Right atrium auricular region (tissue), 2 donors: ENCODE data around the gene ARL5A. TPM values are rescaled to one million over a fixed set of nuclear protein-coding genes. Genes with fewer than 3 reads are reported as not detected.

Experiments used
- DNase-seq: peaks from one replicate; pipeline ENCODE4 v3.0.0-alpha.2; 2019; ENCODE audit warnings: low spot score
- H3K27ac ChIP-seq, 2 donors: fragments of 200-600 bp; sonication (generic); 1 replicate in 1 of 2; 2 replicates in 1 of 2; pipeline ENCODE4 v1.5.1; 2016 to 2019
- H3K27me3 ChIP-seq, 2 donors: fragments of 200-600 bp; sonication (generic); one replicate each; pipeline versions ENCODE4 v1.5.1 to v1.6.0; 2017 to 2019
- H3K36me3 ChIP-seq: fragments of 200-600 bp; sonication (generic); one replicate; pipeline ENCODE4 v1.5.1; 2016
- H3K4me1 ChIP-seq, 2 donors: fragments of 200-600 bp; sonication (generic); one replicate each; pipeline versions ENCODE4 v1.5.1 to v1.6.0; 2017 to 2019
- H3K4me3 ChIP-seq, 2 donors: fragments of 200-600 bp; sonication (generic); 1 replicate in 1 of 2; 2 replicates in 1 of 2; pipeline ENCODE4 v1.5.1; 2017 to 2019; ENCODE audit warnings: mild to moderate bottlenecking in 1 of 2, moderate library complexity in 1 of 2
- H3K9me3 ChIP-seq, 2 donors: fragments of 200-600 bp; sonication (generic); one replicate each; pipeline ENCODE4 v1.5.1; 2019
- total RNA-seq, 2 donors: library from RNA; depleted of rRNA; stranded (reverse); fragments of >200 nt; gene quantifications; one replicate each; pipeline ENCODE4 v1.1.0, GENCODE V29; 2016
- TF ChIP-seq, protein P1 (sequence below), 2 donors: fragments of 200-600 bp; sonication (generic); IDR thresholded peaks; one replicate each; pipeline ENCODE4 v1.5.1; 2019; ENCODE audit warnings: antibody characterized with exemption in 2 of 2

Gene ARL5A
- total RNA-seq, 2 donors from 2014 or later, result 69.3 to 82.1 TPM

DNA sequence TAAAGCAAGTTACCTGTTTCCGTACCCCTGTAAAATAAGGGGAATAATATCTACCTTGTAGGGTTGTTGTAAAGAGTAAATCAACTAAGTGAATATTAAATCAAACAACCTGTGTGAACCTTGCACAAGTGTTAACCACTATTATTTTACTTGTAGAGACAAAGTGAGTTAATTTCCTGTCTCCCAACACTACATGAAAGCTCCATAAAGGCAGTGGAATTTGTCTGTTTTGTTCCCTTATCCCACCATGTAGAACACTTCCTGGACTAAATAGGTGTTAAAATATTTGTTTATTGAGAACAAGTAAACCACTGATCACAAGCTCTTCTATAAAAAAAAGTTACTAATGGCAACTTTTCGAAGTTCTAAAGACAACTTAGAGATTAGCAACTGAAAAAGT lies 3.3 kb downstream of the ARL5A start:
- no peak overlapping the region for H3K4me3 ChIP-seq
- no peaks in the 10 kb centered on the region for H3K36me3 ChIP-seq
- no peak for DNase-seq
- TF ChIP-seq, protein P1, sequence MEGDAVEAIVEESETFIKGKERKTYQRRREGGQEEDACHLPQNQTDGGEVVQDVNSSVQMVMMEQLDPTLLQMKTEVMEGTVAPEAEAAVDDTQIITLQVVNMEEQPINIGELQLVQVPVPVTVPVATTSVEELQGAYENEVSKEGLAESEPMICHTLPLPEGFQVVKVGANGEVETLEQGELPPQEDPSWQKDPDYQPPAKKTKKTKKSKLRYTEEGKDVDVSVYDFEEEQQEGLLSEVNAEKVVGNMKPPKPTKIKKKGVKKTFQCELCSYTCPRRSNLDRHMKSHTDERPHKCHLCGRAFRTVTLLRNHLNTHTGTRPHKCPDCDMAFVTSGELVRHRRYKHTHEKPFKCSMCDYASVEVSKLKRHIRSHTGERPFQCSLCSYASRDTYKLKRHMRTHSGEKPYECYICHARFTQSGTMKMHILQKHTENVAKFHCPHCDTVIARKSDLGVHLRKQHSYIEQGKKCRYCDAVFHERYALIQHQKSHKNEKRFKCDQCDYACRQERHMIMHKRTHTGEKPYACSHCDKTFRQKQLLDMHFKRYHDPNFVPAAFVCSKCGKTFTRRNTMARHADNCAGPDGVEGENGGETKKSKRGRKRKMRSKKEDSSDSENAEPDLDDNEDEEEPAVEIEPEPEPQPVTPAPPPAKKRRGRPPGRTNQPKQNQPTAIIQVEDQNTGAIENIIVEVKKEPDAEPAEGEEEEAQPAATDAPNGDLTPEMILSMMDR (IDR thresholded peaks at IDR 0.05), result no peak
- peaks cover 0 to 70% of the 10 kb centered on the region in 2 donors for H3K4me1 ChIP-seq
- no peaks in the 10 kb centered on the region for H3K27me3 ChIP-seq
- no peaks in the 10 kb centered on the region for H3K9me3 ChIP-seq
- peak overlapping the region; percentile 24 to 92 for H3K27ac ChIP-seq

DNA sequence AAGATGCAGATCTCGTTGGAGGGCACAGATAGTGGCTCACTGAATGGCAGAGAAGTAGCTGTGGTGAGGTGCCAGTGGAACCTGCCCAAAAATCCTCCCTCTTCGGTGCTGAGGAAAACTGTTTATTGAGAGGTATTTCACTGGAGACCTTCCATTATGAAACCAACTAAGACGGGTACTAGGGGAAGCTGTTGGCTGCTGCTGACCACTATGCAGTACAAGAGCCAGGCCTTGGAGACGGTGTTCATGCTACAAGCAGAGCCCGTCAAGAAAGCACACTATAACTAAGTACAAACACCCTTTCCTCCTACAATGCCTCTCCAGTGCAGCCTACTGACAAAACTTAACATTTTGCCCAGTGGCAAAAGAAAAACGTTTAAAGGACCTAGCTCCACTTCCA lies 4.6 kb downstream of the ARL5A start:
- Histone ChIP-seq H3K4me1 (peaks cover 0 to 67% of the 10 kb centered on the region in 2 donors), H3K27me3 (no peaks in the 10 kb centered on the region), H3K4me3 (no peak overlapping the region), H3K9me3 (no peaks in the 10 kb centered on the region), H3K36me3 (no peaks in the 10 kb centered on the region), H3K27ac (peak overlapping the region; percentile 15 to 35)
- no peak for DNase-seq
- TF ChIP-seq, protein P1 (IDR thresholded peaks at IDR 0.05), result no peak

- TF ChIP-seq, protein P1 (IDR thresholded peaks at IDR 0.05), result no peak
- H3K27me3 ChIP-seq, result no peaks in the 10 kb centered on the region
- H3K36me3 ChIP-seq, result peaks cover 7% of the 10 kb centered on the region
- H3K4me1 ChIP-seq, result peaks cover 0 to 58% of the 10 kb centered on the region in 2 donors
- H3K9me3 ChIP-seq, result no peaks in the 10 kb centered on the region
- H3K4me3 ChIP-seq, result no peak overlapping the region
- DNase-seq, result no peak
- no peak overlapping the region for H3K27ac ChIP-seq
These were observed 8.3 kb downstream of the ARL5A start for GRCh38 chr2:151819920-151820319.

DNA sequence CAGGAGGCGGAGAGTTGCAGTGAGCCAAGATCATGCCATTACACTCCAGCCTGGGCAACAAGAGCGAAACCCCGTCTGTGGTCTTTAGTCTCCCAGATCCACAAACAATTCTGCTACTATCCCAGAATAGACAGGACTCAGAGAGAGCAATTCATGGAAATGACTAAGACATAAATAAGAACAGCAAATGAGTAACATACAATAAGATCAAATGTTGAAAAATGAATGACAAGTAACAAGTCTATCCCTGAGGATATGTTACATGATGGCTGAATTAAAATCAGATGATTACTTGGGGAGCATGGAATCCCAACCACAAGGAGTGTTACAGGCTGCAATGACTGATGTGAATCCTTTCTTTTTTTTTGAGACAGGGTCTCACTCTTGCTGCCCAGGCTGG lies 10.3 kb downstream of the ARL5A start:
- Histone ChIP-seq H3K27ac (no peak overlapping the region), H3K27me3 (no peaks in the 10 kb centered on the region), H3K4me1 (peaks cover 0 to 39% of the 10 kb centered on the region in 2 donors), H3K9me3 (no peaks in the 10 kb centered on the region), H3K36me3 (peaks cover 23% of the 10 kb centered on the region), H3K4me3 (no peak overlapping the region)
- TF ChIP-seq, protein P1 (IDR thresholded peaks at IDR 0.05), result no peak
- DNase-seq, result no peak

DNA sequence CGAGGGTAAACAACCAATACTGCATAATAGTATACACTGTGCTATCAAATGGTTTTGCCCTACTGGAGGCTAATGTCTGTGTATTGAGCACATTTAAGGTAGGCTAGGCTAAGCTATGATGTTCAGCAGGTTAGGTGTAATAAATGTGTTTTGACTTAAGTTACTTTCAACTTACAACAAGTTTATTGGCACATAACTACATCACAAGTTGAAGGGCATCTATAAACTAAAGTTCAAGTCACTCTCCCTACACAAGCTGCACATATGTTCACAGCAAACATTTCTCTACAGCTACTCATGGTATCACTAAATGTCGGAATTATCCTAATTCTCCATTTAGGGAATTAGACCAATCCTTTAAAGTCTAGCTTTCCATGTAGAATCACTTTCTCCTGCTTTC lies 11.4 kb downstream of the ARL5A start:
- H3K36me3 ChIP-seq, result peaks cover 31% of the 10 kb centered on the region
- peaks cover 0 to 32% of the 10 kb centered on the region in 2 donors for H3K4me1 ChIP-seq
- H3K4me3 ChIP-seq, result no peak overlapping the region
- no peaks in the 10 kb centered on the region for H3K9me3 ChIP-seq
- H3K27ac ChIP-seq, result no peak overlapping the region
- TF ChIP-seq, protein P1 (IDR thresholded peaks at IDR 0.05), result no peak
- no peak for DNase-seq
- H3K27me3 ChIP-seq, result no peaks in the 10 kb centered on the region

DNA sequence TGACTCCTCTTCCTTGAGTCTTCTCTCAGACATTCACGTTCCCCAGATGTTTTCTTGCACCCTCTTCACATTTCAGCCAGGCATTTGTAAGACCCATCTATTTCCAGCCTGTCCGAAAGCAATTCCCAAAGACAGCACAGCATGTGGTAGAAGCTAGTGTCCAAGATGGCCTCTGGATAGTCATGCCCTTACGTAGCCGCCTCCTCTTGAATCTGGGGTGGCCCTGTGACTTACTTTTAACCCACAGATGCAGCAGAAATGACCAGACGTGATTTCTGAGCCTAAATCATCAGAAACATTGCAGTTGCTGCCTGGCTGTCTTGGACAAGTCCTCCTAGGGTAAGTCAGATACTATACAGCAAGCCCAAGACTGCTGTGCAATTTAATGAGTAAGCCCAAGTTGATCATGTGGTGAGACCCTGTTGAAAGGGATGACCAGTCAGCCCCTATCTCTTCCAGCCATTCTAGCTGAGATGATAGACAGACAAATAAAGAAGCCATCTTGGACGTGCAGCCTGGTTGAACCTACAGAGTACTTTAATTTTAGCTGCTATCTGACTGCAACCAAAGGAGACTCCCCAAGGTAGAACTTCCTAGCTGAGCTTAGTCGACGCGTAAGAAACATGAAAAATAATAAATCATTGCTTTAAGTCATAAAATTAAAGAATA lies 12.3 kb downstream of the ARL5A start:
- H3K9me3 ChIP-seq, result no peaks in the 10 kb centered on the region
- H3K27ac ChIP-seq, result no peak overlapping the region
- peaks cover 0 to 32% of the 10 kb centered on the region in 2 donors for H3K4me1 ChIP-seq
- H3K36me3 ChIP-seq, result peaks cover 39% of the 10 kb centered on the region
- TF ChIP-seq, protein P1 (IDR thresholded peaks at IDR 0.05), result no peak
- H3K27me3 ChIP-seq, result no peaks in the 10 kb centered on the region
- no peak for DNase-seq
- H3K4me3 ChIP-seq, result no peak overlapping the region
